Measurements from ENCODE around the gene DLGAP5. TPM values are rescaled to one million over a fixed set of nuclear protein-coding genes. Genes with fewer than 3 reads are reported as not detected.

The DLGAP5 gene
- total RNA-seq, 4 donors from 2014 or later = 0.82 to 11.5 (median 1.3) TPM

DNA sequence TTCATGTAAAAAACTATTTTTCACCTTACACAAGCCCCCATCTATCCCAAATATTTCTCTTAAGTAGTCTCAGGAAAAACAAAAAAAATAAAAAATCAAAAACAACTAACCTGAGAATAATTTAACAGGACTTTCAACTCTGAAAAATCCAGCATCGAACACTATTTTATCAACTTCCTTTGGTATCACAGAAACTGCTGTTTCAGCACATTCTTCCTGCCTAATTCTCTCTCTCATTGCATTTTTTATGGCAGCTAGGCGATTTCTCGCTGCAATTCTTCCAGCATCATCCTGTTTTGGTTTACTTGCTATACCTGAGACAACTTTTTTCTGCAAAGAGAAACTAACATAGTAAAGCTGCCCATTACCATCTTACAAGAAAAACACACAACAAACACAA lies 33.0 kb downstream of the DLGAP5 start:
- H3K4me3 ChIP-seq = no peak overlapping the region
- no peaks in the 10 kb centered on the region for H3K36me3 ChIP-seq
- in situ Hi-C loops (cut with MboI; ENCODE audit: low pct_ligation_motif_present in 1 of 4, low pct_unique_long_range_greater_than_20kb in 1 of 4, low sequenced_read_pairs in 3 of 4) = loop anchor here in 3 of 4 donors (5.0 to 10.0 kb wide), 3 partner anchors 64 to 74 kb away; no protein-coding TSS in a partner anchor
- H3K9me3 ChIP-seq = no peaks in the 10 kb centered on the region
- H3K27ac ChIP-seq = no peak overlapping the region
- 86 to 96% methylated on average over 3 of the region's 3 CpGs for WGBS, 2 donors (ENCODE audit: low coverage in 1 of 2)
- no peaks in the 10 kb centered on the region for H3K27me3 ChIP-seq
- no peak for TF ChIP-seq EP300 (IDR thresholded peaks at IDR 0.05; ENCODE audit: low read depth)
- no peak for TF ChIP-seq POLR2AphosphoS5 (IDR thresholded peaks at IDR 0.05)
- TF ChIP-seq, protein P1, sequence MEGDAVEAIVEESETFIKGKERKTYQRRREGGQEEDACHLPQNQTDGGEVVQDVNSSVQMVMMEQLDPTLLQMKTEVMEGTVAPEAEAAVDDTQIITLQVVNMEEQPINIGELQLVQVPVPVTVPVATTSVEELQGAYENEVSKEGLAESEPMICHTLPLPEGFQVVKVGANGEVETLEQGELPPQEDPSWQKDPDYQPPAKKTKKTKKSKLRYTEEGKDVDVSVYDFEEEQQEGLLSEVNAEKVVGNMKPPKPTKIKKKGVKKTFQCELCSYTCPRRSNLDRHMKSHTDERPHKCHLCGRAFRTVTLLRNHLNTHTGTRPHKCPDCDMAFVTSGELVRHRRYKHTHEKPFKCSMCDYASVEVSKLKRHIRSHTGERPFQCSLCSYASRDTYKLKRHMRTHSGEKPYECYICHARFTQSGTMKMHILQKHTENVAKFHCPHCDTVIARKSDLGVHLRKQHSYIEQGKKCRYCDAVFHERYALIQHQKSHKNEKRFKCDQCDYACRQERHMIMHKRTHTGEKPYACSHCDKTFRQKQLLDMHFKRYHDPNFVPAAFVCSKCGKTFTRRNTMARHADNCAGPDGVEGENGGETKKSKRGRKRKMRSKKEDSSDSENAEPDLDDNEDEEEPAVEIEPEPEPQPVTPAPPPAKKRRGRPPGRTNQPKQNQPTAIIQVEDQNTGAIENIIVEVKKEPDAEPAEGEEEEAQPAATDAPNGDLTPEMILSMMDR (IDR thresholded peaks at IDR 0.05) = no peak
- TF ChIP-seq POLR2A (IDR thresholded peaks at IDR 0.05) = no peak
- H3K4me1 ChIP-seq = no peaks in the 10 kb centered on the region
- DNase-seq = no peak
- intact Hi-C loops (cut with DNase I; ENCODE audit: low total_unique reads) = no loop called here

DNA sequence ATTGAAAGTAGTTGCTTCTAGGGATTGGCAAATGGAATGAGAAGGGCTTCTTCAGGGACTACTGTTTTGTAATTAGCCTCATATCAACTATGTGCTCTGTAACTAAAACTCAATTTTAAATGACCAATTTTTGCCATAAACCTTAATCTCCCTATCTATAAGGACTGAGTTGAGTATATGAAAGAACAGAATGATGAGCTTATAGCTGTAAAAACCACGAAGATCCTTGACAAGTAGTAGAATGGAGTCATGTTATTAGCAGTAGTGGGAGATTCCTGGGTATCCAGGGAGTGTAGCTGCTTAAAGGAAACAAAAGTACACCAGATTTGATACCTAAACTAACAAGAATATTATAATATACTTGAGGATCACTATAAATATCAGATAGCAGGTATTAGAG lies 34.3 kb downstream of the DLGAP5 start:
- Histone ChIP-seq H3K4me3 (no peak overlapping the region), H3K9me3 (no peaks in the 10 kb centered on the region), H3K4me1 (no peaks in the 10 kb centered on the region), H3K27me3 (no peaks in the 10 kb centered on the region), H3K27ac (no peak overlapping the region), H3K36me3 (no peaks in the 10 kb centered on the region)
- in situ Hi-C loops (cut with MboI; ENCODE audit: low pct_ligation_motif_present in 1 of 4, low pct_unique_long_range_greater_than_20kb in 1 of 4, low sequenced_read_pairs in 3 of 4) = loop anchor here in 3 of 4 donors (5.0 to 10.0 kb wide), 3 partner anchors 62 to 72 kb away; no protein-coding TSS in a partner anchor
- TF ChIP-seq POLR2AphosphoS5 (IDR thresholded peaks at IDR 0.05) (no peak), EP300 (IDR thresholded peaks at IDR 0.05; ENCODE audit: low read depth) (no peak), POLR2A (IDR thresholded peaks at IDR 0.05) (no peak)
- TF ChIP-seq, protein P1 (IDR thresholded peaks at IDR 0.05) = no peak
- WGBS, 2 donors (ENCODE audit: low coverage in 1 of 2) = 71 to 75% methylated on average over 1 of the region's 1 CpG
- no peak for DNase-seq
- intact Hi-C loops (cut with DNase I; ENCODE audit: low total_unique reads) = no loop called here

DNA sequence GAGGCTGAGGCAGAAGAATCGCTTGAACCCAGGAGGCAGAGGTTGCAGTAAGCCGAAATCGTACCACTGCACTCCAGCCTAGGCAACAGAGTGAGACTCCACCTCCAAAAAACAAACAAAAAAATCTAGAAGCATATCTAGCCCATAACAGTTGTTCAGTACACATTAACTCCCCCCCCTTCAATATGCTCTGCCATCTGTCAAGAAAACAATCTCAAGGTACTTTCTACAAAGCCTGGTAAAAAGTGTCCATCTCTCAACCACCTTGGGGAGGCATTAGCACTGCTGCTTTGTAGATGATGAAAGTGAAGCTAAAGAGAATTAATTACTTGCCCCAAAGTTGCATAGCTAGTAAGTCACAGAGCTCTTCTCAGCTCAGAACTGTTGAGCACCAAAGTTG lies 37.4 kb downstream of the DLGAP5 start:
- no peak for DNase-seq
- intact Hi-C loops (cut with DNase I; ENCODE audit: low total_unique reads) (no loop called here), in situ Hi-C loops (cut with MboI; ENCODE audit: low pct_ligation_motif_present in 1 of 4, low pct_unique_long_range_greater_than_20kb in 1 of 4, low sequenced_read_pairs in 3 of 4) (loop anchor here in 2 of 4 donors (10.0 kb wide), 2 partner anchors 59 to 69 kb away; no protein-coding TSS in a partner anchor)
- no peak overlapping the region for H3K27ac ChIP-seq
- H3K4me3 ChIP-seq = no peak overlapping the region
- no peaks in the 10 kb centered on the region for H3K9me3 ChIP-seq
- no peaks in the 10 kb centered on the region for H3K4me1 ChIP-seq
- no peaks in the 10 kb centered on the region for H3K27me3 ChIP-seq
- TF ChIP-seq, protein P1 (IDR thresholded peaks at IDR 0.05) = no peak
- TF ChIP-seq POLR2AphosphoS5 (IDR thresholded peaks at IDR 0.05) (no peak), POLR2A (IDR thresholded peaks at IDR 0.05) (no peak)
- H3K36me3 ChIP-seq = no peaks in the 10 kb centered on the region
- WGBS, 2 donors (ENCODE audit: low coverage in 1 of 2) = 94% methylated on average over 3 of the region's 3 CpGs

DNA sequence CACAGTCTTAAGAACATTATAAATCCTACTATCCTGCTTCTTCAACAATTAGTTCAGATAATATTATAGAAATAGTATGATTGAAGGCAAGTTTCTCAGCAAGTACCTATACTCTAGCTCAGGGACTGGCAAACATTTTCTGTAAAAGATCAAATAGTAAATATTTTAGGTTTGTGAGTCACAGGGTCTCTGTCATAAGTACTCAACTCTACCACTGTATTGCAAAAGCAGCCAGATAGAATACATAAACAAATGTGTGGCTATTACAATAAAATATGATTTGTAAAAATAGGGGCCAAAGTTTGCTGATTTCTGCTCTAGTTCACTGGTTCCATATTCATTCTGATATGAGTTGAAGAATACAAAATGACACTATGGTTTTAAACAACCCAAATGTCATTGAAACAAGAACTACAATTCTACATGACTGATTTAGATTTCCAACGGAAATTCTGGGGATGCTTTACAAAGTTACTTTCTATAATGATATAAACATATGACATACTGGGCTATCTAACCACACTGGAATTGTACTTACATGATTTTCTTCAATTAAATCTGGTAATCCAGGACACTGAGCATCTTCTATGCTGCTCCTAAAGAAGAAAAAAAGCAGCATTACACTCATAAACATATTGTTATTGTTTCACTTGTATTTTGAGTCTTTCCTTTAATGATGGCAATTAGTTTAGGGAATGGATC lies 39.2 kb downstream of the DLGAP5 start:
- peaks cover 0 to 4% (median 0%) of the 10 kb centered on the region in 4 donors for H3K36me3 ChIP-seq
- no peak overlapping the region for H3K27ac ChIP-seq
- no peaks in the 10 kb centered on the region for H3K9me3 ChIP-seq
- in situ Hi-C loops (cut with MboI; ENCODE audit: low pct_ligation_motif_present in 1 of 4, low pct_unique_long_range_greater_than_20kb in 1 of 4, low sequenced_read_pairs in 3 of 4) = loop anchor here in 2 of 4 donors (10.0 kb wide), 2 partner anchors 57 to 67 kb away; no protein-coding TSS in a partner anchor
- DNase-seq = no peak
- H3K27me3 ChIP-seq = no peaks in the 10 kb centered on the region
- intact Hi-C loops (cut with DNase I; ENCODE audit: low total_unique reads) = no loop called here
- TF ChIP-seq EP300 (IDR thresholded peaks at IDR 0.05; ENCODE audit: low read depth) = no peak
- no peak for TF ChIP-seq POLR2A (IDR thresholded peaks at IDR 0.05)
- TF ChIP-seq, protein P1 (IDR thresholded peaks at IDR 0.05) = no peak
- no peak for TF ChIP-seq POLR2AphosphoS5 (IDR thresholded peaks at IDR 0.05)
- WGBS, 2 donors (ENCODE audit: low coverage in 1 of 2) = 79 to 80% methylated on average over 1 of the region's 1 CpG
- no peak overlapping the region for H3K4me3 ChIP-seq
- no peaks in the 10 kb centered on the region for H3K4me1 ChIP-seq
